HG02884 (cell line): ENCODE measurements around the gene LTF.

Source experiments
- ATAC-seq: cut with Tn5 transposase; IDR thresholded peaks from one replicate; pipeline ENCODE4 v1.9.1; 2021; ENCODE audit warnings: mild to moderate bottlenecking, moderate library complexity; ENCODE audit not compliant: unreplicated experiment

LTF gene

DNA sequence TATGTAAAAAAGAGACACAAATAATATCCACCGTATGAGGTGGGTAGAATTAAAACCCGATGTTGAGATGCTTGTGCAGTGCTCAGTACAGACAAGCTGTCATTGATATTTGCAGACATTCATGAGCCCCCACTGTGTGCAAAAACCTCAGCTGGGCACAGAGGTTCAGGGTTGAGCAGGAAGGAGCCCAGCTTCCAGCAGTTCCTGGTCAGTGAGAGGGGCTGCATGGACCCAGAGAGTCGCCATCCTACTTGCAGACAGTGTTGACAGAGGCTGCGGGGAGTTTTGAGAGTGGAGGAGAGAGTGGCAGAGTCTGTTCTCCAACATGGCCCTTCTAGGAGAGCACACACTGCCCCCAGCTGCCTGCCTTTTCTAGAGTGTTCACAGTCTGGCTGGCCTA, 6.1 kb upstream of the LTF start:
- no peak for ATAC-seq

DNA sequence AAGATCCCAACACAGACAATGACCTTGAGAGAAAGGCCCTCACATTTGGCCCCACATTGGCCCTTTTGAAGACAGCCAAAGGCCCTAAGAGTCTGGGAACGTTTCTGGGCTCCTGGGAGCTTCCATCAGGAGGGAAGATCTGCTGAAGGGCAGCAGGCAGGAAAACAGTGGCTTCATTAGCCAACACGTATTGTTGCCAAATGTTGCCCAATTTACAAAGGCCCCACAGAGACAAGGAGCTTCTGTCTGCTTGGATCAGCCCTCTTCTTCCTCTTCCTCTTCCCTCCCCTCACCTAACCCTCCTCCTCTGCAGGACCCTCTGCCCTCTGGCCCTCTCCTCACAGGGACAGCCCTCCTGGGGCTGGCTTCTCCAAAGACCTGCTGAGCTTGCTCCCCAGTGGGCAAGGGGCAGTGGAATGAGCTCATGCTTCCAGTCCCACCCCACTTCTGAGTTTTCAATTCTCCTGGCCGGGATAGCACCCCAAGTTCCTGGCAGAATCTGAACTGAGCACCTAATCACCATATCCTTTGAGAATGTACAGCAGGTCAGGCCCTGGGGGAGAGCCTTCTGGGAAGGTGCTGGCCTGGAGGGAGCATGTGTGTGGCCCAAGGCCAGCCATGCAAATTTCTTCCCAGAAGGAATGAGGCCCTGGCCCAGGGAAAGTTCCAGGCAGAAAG, 5.1 kb upstream of the LTF start:
- no peak for ATAC-seq

DNA sequence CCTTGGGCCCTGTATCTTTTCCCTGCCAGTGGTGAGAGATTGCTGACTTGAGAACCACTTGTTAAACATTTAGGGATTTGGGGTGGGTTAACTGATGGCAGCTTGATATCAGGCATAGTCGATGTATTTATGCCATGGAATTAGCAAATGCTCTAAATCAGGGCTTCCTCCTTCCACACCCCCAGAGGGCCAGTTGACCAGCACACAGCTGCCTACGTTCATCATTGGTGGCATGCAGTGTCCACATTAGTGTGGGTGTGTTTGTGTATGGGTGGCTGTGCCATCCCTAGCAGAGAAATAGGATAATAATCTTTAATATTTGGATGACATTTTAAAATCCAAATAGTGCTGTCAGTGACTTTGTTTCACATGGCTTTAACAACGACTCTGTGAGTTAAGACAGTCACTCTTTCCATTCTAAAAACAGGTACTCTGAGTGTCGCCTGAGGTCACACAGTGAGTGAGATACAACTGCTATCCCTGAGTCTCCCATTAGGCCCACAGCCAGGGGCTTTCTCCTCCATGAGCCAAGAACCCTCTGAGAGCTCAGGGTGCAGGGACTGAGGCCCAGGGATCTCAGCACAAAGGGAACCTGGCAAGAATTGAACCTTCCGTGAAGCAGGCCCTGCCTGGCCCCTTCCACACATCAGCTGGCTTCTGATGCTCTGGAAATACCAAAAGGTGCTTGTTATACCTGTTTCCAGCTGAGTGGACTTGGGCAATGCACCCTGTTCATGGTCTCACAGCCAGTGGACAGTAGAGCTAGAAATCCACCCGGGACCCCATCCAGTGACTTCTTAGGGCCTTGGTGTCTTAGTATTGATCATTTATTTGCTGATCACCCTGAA, 4.3 kb upstream of the LTF start:
- no peak for ATAC-seq

DNA sequence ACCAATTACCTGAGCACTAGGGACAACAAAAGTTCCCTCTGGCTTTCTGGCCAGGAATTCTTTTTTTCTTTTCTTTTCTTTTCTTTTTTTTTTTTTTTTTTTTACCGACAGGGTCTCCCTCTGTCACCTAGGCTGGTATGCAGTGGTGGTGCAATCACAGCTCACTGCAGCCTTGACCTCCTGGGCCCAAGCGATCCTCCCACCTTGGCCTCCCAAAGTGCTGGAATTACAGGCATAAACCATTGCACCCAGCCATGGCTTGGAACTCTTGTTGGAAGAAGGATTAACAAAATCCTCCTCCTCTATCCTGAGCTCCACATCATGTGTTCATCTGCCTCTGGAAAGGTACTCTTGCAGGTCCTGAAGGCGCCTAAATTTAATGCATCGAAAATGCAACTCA, 2.9 kb upstream of the LTF start:
- no peak for ATAC-seq

DNA sequence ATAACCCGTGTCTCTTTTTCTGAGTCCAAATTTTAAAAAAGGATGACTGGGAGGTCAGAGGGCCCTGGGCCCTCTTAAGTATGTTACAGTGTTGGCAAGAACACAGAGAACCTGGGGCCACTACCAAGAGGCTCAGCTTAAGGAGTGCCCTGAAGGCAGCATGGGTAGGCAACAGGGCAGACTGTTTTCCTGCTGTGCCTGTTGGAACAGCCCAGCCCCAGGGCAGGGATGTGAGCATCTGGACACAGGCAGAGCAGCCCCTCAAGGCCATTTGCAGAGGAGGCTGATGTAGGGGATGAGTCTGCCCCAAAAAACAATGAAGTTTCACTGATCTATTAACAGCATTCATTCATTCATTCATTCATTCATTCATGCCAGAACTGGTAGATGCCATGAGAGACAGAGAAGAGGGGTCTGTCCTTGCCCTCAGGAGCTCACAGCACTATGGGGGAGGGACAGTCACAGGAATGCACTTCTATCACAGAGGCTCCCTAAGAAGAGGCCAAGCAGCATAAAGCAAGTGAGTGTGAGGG, 2.2 kb upstream of the LTF start:
- ATAC-seq: no peak

DNA sequence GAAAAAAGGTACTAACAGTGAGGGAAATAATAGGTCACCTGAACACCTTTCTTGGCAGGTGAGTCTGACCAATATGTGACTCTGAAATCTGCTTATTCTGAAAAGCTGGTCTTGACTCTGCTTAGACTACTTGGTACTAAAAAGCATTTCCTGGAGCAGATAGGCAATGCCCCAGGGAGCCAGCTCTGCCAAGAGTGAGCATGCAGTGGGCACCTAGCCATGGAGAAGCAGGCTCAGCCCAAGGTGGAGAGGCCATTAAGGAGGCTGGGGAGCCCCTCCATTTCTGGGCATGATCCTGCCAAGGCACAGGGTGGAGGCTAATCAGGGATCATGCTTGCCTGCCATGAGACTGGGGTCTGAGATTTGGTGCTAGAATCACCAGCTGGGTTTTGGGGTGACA, 1.6 kb upstream of the LTF start:
- ATAC-seq: no peak

DNA sequence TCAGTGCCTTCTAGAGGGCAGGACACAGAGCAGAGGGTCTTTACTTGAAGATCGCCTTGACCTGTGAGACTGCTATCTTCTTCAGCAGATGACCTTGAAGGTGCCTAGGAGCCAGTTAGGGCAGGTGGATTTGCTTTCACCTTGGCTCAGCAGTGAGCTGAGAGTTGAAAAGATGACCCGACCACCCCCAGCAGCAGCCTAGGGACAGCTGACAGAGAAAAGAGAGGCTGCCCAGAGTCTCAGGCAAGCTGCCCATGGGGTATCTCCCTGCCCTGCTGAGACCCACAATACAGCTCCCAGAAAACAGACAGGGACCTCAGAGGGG, 453 bp upstream of the LTF start:
- no peak for ATAC-seq

DNA sequence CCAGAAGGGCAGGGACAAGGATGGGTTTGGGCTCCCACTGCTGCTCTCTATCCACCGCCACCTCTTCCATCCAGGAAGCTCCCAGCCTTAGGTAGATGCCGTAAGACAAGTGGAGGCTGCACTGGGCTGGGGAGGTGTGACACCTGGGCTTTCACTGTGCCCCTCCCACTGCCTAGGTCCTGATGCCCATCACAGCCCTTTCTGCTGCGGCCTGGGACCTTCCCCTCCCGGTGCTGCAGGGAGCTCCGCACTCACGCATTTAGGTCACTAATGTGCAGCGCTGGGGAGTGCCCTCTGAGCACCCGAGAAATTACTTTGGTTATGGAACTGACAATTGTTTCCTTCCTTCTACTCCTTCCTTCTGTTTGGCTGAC, 850 bp downstream of the LTF start:
- ATAC-seq: no peak

DNA sequence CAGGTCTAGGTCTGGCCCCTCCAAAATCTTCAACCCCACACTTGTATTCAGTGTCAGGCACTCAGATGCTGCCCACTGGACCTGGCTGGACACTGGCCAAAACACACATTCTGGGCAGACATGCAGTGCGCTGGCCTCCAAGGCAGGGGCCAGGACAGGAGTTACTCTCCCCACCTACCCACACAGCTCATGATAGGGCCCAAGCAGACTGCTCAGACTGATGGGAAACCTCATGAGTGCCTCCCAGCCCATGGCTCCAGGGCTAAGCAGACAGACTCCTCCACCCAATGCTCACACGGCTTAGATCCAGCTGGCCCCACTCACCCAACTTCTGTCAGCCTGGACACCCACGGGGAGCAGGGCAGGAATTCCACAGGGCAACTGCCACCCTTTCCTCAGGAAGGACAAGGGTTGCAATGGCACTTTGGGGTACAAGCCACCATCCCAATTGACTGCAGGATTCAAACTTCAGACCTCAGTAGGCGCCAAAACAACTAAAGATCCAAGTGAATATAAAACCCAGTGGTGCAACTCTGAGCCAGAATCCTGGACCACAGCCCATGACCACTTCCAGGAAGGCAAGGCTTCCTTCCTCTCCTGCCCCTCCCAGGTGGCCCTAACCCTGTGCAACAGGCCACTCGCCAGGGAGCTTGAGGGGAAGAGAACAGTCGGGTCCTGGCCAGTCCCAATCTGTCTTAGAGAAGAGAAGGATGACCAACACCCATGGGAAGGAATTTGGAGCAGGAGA, 1.4 kb downstream of the LTF start:
- ATAC-seq: no peak

DNA sequence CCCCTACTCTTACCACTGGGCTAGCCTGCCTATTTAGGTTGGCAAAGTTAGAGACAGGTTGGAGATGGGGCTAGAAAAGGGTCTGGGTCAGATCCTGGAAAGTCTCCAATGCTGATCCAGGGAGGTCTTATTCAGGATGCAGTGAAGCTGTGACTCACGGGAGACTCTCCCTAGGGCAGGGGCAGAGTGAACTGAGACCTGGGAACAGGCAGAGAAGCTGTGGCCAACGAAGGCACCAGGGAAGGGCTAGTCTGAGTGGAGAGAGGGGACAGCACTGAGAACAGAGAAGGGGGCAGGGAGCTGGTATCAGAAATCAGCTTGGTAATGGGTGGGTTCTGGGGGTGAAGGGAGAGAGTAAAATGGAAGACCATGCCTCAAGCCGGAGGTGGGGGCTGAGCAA, 2.2 kb downstream of the LTF start:
- no peak for ATAC-seq

DNA sequence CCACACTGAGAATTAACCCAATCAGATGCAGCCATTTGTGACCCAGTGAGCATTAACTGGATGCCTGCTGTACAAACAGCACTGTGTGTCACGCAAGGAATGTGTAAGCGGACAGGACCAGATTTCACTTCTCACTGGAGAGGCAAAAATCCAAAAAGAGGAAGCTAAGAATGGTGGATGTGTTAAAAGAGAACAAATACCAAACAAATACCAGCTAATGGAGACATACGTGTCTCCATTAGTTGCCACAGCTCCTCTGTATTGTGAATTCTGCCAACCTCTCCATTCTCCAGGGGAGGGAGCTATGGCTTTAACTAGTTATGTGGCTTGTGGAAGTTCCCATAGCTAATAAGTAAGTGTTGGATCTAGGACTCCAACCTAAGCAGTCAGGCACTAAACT, 2.6 kb downstream of the LTF start:
- ATAC-seq: no peak

DNA sequence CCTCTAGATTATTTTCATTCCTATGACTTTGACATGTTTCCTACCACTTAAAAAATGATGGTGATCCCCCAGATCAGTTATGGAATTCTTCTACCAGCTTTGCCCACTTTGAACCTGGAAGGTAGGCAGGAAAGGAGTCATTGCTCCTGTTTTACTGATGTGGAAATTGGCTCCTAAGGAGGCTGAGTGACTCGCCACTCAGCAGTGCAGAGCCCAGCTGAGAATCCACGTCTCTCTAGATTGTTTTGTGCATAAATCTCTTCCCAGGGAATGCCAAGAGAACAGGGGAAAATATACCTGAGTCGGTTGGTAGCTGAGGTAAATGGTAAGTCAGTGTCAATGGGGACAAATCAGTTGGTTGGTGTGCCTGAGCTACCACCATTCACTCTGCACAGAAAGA, 4.7 kb downstream of the LTF start:
- ATAC-seq: no peak

DNA sequence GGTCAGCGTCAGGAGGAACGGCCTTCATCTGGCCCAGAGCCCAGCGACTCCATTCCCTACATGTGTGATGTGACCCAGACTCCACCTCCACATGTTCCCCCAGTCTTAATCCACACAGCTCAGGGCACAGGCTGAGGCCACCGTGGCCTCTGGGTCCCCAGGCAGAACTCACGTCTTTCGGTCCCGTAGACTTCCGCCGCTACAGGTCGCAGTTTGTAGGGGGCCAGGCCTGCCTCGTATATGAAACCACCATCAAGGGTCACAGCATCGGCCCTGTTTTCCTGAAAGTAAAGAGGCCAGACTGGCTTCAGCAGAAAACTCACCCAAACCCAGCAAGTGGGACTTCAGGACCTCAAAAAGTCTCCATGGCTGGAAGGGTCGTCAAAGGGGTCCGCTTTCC, 8.6 kb downstream of the LTF start:
- ATAC-seq: no peak

DNA sequence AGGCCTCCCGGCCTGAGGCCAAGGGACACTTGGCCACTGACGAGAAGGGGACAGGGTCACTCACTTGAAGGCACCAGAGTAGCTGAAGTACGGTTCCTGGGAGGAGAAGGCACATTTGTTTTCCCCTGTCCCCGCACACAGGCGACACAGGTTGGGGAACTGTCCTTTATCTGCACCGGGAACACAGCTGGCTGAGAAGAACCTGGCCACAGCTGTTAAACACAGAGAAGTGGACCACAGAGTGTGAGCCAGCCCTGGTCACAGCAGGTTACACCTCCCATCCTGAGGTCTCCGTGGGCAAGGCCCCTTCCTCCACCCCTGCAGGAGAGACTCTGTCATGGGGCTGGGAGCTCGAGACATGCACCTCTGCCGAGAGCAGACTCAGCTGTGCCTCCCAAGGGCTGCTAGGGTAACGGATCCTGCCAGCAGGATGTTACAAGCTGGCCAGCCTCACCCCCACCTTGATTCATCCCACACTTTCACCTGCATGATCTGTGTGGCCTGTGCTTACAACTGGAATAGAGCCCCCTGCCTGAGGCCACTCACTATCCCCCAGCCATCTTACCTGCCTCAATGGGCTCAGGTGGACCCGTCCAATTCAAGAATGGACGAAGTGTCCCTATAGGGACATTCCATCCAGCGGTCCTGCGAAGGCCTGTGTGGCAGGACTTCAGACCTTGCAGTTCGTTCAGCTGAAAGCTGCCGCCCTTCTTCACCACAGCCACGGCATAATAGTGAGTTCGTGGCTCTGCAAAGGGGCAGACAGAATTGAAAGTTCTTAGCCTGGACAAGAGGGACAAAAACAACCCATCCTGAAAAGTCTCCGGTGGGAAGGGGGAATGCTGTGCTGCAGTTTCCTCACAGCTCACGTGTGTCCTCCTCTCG, 9.2 kb downstream of the LTF start:
- no peak for ATAC-seq

DNA sequence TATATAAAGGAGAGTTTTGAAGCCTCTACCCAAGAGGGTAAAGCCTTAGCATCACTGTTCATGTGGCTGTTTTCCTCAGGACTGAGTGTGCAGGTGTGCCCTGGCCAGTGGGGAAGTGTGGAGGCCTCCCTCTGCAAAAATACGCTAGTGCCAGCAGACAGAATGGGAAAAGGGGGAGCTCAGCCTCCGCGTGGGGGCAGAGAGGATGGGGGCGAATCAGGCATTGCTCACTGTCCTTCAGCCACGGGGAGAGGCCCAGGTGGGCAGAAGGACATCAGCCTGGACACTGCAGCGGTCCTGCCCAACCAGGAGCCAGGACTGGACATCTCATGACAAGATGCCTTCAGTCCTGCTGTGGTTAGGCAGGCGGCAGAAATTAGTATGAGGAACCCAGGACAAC, 10.1 kb downstream of the LTF start:
- ATAC-seq: no peak

DNA sequence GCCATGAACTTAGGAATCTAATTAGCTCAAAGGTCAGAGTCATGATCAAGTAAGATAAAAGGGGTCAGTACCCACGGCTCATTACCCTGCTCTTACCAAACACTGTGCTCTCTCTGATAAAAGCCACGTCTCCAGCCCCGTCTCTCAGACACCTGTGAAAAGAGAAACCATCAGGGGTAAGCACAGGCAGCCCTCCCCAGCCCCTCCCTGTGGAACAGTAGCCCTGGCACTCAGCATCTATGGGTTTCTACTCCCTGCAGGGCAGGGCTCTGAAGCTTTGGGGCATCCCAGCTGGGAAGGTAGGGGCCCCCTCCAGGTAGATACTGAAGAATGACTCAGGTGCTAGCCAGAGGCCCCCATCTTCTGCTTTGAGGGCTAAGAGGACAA, 10.5 kb downstream of the LTF start:
- ATAC-seq: no peak

DNA sequence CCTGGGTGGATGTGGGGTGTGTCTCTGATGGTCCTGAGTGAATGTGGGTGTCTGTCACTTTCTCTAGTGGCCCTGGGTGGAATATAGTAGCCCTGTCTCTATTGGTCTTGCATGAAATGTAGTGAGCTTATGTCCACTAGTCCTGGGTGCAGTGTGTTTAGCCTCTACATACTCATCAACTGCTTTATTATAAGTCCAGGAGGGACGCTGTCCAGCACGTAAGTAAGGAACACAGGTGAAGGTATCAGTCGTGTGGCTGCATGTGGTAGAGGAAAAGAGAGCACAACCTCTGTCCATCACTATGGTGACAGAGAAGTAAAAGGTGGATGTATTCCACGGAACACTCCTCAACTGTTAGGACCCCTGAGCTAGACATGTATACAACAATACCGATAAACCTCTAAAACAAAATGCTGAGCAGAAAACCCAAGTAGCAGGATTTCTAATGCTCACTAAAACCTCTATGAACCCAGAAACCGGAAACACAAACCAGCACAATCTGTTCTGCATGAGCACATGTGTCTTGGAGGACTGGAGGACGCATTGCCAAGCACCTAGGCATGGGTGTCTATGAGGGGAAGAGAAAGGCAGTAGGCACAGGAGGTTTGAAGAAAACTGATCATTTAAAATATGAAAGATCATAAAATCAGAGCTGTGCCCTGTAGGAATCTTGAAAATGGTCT, 11.0 kb downstream of the LTF start:
- ATAC-seq: no peak

DNA sequence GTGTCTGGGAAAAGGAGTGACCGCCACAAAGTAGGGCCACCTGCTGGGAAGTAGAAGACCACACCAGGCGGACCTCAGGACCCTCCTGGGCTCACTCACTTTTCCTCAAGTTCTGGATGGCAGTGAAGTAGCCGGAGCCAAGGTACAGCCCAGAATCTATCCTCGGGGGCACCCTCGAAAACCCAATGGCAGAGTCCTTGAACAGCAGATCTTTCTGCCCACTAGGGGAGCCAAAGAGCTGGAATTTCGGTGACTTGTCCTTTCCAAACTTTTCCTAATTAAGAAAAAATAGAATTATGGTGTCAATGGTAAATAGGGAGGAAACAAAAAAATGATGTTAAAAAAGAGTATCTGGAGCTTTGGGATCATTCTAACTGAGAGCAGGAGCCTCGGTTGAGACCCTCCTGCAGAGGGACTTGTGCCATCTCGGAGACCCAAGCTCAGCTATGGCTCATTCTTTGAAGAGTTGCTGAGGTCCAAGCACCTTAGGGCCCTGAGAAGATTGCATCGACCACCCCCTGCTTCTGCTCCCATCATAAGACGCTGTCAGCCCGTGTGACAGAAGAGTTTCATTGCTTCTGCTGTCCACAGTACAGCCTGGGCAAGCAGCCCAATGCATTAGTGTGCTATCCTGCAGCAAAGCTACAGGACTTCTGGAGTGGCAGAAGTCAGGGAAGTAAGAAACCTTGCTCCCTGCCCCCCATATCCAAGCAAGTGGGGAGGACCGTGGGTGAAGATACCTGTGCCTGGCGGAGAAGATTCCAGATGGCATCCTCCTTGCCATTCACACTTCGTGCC, 14.8 kb downstream of the LTF start:
- no peak for ATAC-seq

DNA sequence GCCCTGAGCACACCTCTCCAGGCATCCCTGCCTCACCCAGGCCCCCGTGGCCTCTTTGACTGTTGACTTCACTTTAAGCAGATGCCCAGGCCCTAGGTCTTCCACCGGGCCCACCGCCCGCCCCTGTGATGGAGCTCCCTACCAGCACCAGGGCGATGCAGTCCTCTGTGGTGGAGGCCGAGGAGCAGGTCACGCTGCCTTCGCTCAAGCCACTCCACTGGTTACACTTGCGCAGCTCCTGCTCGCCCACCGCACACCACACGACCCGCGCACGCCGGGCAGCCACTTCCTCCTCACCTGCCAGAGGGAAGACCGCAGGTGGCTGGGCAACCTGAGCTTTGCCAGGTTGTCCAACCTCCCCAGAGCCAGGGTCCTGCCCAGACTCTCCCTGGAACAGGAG, 16.0 kb downstream of the LTF start:
- ATAC-seq: no peak
